HG02938 (cell line): ENCODE data around the gene SV2C.

ENCODE experiments used
- ATAC-seq: cut with Tn5 transposase; IDR thresholded peaks from one replicate; pipeline ENCODE4 v1.9.1; 2021; ENCODE audit warnings: mild to moderate bottlenecking, moderate library complexity; ENCODE audit not compliant: unreplicated experiment

Gene SV2C

DNA sequence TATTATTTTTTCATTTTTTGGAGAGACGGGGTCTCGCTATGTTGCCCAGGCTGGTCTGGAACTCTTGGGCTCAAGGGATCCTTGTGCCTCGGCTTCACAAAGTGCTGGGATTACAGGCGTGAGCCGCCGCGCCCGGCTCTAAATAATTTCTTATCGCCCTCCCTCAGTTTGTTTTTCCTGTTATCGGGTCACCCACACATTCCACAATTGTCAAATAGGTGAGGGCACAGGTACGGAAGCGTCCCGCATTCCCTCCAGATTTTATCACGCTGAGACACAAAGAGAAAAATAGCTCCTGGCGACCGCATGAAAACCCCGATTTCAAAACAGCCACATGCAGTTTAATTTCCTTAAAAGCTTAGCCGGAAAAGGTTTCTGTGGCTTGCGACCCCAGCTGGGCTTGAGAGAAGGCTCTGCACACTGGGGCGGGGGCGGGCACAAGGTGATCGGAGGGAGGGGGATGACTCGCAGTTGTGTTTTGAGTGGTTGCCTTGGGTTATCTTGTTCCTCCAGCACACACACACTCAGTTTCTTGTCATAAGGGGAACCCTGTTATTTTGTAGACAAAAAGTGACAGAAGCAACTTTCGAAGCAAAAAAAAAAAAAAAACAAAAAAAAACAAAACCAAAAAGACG lies 319.2 kb downstream of the SV2C start:
- ATAC-seq: peak; percentile 49

DNA sequence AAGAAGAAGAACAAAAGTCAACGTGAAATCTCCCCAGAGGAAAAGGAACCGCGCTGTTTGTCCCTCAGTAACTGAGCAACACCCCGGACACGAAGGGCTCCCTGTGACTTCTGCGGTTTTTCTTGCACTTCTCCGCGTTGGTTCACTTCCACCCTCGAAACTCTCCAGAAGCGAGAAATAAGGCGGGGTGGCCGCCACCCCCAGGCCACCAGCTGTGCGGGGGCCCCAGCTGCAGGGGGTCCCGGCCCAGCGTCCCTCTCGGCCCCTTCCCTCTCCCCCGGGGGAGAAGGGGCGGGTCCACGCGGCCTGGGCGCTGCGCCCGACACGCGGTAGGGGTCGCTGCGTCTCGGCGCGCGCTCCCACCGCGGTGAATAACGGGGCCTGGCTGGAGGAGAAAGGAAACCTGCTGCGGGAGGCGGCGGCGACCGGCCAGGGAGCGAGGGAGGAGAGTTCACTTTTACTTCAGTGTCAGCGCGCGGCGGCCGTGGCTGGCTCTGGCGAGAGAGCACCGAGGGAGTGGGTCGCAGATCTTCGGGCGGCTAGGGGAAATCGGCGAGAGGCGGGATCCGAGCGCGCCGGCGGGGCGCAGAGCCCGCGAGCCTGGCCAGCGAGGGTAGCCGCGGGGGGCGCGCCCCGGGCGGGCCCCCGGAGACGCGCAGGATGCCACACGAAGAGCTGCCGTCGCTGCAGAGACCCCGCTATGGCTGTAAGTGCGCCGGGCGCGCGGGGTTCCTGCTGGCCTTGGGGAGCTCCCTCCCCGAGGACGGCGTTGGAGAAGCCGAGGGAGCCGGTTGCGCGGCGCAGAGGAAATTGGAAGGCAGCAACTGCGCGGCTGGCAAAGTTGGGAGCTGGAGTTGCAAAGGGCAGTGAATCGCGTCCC lies 319.9 kb downstream of the SV2C start, which contains the start of gene IQGAP2:
IQGAP2 (plus strand) TSS at position 400 of the 880 bp plus-strand sequence; CDS start at position 661, 261 bp downstream.
- peak; percentile 46 for ATAC-seq
